ENCODE data around the gene METRNL.
A peak's percentile ranks its signal among the peaks of the same experiment; 100 is the strongest.

Gene METRNL

DNA sequence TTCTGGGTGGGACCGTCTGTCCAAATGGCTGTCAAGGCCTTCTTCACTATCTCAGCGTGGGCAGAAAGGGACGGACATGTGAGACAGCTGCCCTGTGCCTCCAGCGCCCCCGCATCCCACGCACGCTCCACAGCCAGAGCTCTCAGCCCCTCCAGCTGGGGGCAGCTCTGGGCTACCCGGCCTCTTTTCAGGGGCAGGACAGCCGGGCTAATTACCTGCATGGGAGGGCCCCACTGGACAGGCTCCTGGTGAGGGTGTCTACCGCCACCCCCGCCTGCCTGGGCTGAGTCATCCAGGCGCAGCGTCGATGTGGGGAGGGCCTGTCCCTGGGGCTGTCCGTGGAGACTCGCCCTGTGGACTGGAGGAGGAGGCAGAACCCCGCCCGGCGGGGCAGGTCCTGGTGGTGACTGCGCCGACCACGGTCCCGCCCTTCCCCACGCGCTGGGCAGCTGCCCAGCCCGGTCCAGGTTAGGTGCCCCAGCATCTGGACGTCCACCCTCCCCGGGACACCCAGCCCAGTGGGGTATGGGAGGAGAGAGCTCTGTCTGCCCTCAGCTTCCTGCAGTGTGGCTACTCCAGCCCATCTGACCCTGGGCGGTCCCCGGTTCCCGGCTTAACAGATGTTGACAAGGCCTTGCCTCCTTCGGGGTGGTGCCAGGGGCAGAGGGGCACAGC is 5.9 kb upstream of the METRNL start:
- no peak overlapping the region for H3K4me3 ChIP-seq (ENCODE audit: low read length)
- DNase-seq (ENCODE audit: low read depth): no peak
- TF ChIP-seq, protein P1, sequence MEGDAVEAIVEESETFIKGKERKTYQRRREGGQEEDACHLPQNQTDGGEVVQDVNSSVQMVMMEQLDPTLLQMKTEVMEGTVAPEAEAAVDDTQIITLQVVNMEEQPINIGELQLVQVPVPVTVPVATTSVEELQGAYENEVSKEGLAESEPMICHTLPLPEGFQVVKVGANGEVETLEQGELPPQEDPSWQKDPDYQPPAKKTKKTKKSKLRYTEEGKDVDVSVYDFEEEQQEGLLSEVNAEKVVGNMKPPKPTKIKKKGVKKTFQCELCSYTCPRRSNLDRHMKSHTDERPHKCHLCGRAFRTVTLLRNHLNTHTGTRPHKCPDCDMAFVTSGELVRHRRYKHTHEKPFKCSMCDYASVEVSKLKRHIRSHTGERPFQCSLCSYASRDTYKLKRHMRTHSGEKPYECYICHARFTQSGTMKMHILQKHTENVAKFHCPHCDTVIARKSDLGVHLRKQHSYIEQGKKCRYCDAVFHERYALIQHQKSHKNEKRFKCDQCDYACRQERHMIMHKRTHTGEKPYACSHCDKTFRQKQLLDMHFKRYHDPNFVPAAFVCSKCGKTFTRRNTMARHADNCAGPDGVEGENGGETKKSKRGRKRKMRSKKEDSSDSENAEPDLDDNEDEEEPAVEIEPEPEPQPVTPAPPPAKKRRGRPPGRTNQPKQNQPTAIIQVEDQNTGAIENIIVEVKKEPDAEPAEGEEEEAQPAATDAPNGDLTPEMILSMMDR (conservative IDR thresholded peaks at IDR 0.05; ENCODE audit: low read depth, low read length): no peak

DNA sequence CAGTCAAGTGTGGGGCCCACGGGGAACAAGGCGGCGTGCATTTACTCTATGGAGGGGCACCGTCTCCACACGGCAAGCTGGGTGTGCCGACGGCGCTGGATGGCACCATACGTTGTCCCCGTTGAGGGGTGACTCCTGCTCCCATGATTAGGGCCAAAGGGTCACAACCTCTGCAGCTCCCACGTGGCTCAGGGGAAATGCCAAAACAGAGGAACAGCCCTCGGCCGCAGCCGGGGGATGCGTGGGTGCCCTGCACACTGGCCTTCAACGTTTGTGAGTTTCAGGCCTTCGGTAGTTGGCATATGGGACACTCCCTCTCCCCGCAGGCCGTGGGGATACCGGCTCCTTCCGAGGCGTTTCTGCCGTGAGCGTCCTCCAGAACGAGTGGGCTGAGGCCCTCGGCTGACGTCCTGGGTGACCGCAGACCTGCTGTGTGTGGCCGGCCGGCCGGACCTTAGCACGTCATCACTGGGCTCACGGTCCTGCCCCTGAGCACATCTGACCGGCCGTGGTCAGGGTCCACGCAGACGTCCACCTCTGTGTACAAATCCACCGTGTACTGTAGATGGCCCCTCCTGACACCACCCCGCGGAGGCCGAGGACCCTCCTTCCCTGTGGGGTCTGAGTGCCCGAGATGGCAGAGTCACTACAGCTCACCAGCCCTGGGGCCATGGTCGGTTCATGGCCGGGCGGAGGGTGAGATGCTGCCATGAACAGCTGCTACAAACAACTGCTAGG is 4.8 kb upstream of the METRNL start:
- no peak for DNase-seq (ENCODE audit: low read depth)
- no peak overlapping the region for H3K4me3 ChIP-seq (ENCODE audit: low read length)
- TF ChIP-seq, protein P1 (conservative IDR thresholded peaks at IDR 0.05; ENCODE audit: low read depth, low read length): no peak

DNA sequence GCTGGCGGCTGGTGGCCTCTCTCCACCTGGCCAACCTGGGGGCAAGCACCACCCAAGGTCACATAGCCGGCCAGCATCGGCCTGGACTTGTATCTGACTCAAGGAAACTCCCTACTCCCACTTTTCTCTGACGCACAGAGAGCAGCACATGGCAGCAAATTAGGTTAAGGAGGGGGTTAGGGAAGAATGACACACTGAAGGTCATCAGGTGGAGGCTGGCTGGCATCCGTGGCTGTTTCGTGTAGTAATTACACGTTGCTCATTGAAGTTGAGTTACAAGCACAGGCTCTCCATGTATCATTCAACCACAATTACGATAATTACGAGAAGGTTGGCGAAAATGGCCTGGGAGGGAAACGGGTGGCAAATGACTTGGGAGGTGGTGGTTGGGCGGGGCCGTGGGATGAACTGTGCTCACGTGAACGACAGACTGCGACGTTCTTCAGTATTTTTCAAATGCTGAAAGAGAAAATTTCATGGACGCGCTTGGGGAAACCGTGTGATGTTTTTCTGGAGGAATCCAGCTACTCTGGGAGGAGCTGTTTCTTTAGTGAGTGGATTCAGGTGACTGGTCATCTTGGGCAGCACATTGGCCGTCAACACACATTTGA is 4.0 kb upstream of the METRNL start:
- DNase-seq (ENCODE audit: low read depth): no peak
- no peak overlapping the region for H3K4me3 ChIP-seq (ENCODE audit: low read length)
- TF ChIP-seq, protein P1 (conservative IDR thresholded peaks at IDR 0.05; ENCODE audit: low read depth, low read length): no peak

DNA sequence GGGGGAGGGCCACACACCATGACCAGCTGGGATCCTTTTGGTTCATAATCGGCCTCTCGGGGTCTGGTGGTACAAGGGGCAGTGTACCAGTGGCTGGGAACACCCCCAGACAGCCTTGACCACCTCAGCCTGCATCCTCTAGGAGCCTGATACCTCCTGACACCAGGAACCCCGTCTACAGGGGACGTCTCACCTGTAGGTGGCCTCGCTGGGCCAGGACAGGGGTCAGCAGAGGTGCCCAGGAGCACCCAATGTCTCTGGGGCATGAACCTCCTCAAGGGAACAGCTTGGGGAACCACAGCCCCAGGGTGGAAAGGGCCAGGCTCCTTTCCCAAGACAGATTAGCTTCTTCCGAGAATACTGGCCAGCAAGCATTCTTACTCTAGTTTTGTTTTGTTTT is 2.5 kb upstream of the METRNL start:
- TF ChIP-seq, protein P1 (conservative IDR thresholded peaks at IDR 0.05; ENCODE audit: low read depth, low read length): peak; percentile 12
- DNase-seq (ENCODE audit: low read depth): no peak
- no peak overlapping the region for H3K4me3 ChIP-seq (ENCODE audit: low read length)

DNA sequence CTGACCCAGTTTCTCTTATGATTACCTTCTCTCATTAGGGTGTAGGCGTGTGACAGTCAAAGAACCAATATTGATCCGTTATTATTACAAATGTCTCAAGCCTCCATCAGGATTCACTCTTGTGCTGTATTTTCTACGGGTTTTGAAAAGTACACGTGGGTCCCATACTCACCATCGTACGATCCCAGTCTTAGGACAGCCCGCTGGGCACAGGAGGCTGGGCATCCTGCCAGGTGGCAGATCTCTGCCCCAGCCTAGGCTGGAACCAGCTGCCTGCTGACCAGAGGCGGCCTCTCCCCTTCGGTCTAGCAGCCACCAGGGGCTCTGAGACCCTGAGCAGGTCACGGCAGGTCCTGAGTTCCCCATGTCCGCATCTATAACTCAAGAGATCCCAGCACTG is 2.0 kb upstream of the METRNL start:
- DNase-seq (ENCODE audit: low read depth): no peak
- no peak overlapping the region for H3K4me3 ChIP-seq (ENCODE audit: low read length)
- TF ChIP-seq, protein P1 (conservative IDR thresholded peaks at IDR 0.05; ENCODE audit: low read depth, low read length): no peak

DNA sequence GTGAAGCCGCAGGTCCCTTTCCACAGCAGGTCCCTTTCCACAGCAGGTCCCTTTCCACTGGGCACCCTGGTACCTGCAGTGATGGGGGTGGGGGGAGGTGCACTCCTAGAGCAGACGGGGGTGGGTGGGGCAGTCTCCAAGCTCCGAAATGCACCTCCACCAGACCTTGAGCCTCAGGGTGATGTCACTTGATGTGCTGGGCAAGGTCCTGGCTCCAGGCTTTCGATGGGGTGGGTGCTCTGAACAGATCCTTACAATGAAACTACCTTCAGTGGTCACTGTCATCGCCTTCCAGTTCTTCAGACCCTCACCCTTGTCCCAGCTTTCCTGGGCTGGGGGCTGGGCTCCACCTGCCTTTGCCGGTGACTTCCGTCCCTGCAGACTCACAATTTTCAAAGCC is 1.5 kb upstream of the METRNL start:
- no peak overlapping the region for H3K4me3 ChIP-seq (ENCODE audit: low read length)
- TF ChIP-seq, protein P1 (conservative IDR thresholded peaks at IDR 0.05; ENCODE audit: low read depth, low read length): no peak
- no peak for DNase-seq (ENCODE audit: low read depth)

All from retinal pigment epithelial cell (primary cell).